Muscle of leg (tissue), 11 donors: ENCODE data around the gene PCDH1. TPM values are rescaled to one million over a fixed set of nuclear protein-coding genes. Genes with fewer than 3 reads are reported as not detected.
A peak's percentile ranks its signal among the peaks of the same experiment; 100 is the strongest.

Experiments used
- DNase-seq: peaks from one replicate; pipeline ENCODE4 v3.0.0; 2013
- H3K27ac ChIP-seq: one replicate; pipeline ENCODE4 v1.5.1; 2013; ENCODE audit warnings: mild to moderate bottlenecking, low read length, control low read depth
- H3K27me3 ChIP-seq: one replicate; pipeline ENCODE4 v1.6.1; 2013; ENCODE audit warnings: low read length; ENCODE audit not compliant: control insufficient read depth, insufficient read depth
- H3K36me3 ChIP-seq: one replicate; pipeline ENCODE4 v1.6.1; 2013; ENCODE audit warnings: low read length; ENCODE audit not compliant: control insufficient read depth, insufficient read depth
- H3K4me1 ChIP-seq: one replicate; pipeline ENCODE4 v1.6.1; 2013; ENCODE audit warnings: low read length; ENCODE audit not compliant: control insufficient read depth, insufficient read depth
- H3K4me3 ChIP-seq: one replicate; pipeline ENCODE4 v1.5.1; 2013; ENCODE audit warnings: low read length, control low read depth
- H3K9me3 ChIP-seq: replicated peaks from 2 replicates; pipeline ENCODE4 v1.6.1; 2013; ENCODE audit warnings: low read depth, low read length; ENCODE audit not compliant: control insufficient read depth
- WGBS: methylation state at CpG from one replicate; pipeline ENCODE4 v1.1.5; 2013; ENCODE audit warnings: missing lambda C conversion rate; ENCODE audit not compliant: insufficient coverage; 5-methylcytosine and 5-hydroxymethylcytosine counted together
- polyA plus RNA-seq, 8 donors: library from polyadenylated mRNA; unstranded; fragments of 120-200 nt; gene quantifications; one replicate each; pipeline versions ENCODE4 v1.2.1 to v1.2.3, GENCODE V29; 2013; ENCODE audit warnings: inconsistent platforms in 1 of 8, low replicate concordance in 1 of 8; ENCODE audit not compliant: insufficient read length in 8 of 8, insufficient read depth in 1 of 8
- total RNA-seq: library from RNA; stranded (reverse); fragments of 120-200 nt; gene quantifications from one replicate; pipeline ENCODE4 v1.2.4, GENCODE V29; 2013

Gene PCDH1
- total and polyA plus RNA-seq, 9 donors, result 13.9 to 24.7 (median 18.1) TPM

DNA sequence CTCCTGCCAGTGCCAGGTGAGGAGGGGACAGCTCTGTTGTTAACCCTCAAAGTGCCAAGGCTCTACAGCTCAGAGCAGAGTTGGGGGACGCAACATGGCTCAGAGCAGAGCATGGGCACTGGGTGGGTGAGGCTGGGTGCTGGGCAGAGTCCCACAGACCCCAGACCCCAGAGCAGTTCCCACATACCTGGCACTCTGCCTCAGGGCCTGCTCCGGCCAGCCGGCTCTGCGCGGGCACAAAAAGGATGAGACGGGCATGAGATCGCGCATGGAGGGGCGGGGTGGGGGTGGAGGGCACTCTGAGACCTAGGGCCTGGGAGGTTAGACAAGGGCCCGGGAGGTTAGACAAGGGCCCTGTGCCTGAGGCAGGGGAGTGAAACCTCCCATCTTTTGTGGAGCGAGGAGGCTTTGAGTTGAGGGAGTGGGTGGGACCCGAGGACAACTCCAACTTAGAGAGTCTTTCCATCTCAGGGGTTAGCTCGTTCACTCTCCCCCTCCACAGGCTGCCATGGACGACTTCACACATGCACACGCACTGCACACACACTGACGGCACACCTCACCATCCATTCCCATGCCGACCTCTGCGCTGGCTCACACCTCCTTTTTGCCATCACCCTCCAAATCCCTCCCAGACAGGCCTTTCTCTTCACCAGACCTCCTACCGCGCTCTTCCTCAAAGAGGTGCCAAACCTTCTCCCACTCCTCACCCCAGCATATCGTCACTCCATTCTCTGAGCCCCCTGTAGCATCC, 22.0 kb downstream of the PCDH1 start:
- peaks cover 5% of the 10 kb centered on the region for H3K4me1 ChIP-seq
- H3K9me3 ChIP-seq, result no peaks in the 10 kb centered on the region
- no peaks in the 10 kb centered on the region for H3K36me3 ChIP-seq
- peaks cover 7% of the 10 kb centered on the region for H3K27me3 ChIP-seq
- WGBS, result 82% methylated on average over 17 of the region's 21 CpGs
- H3K27ac ChIP-seq, result no peak overlapping the region
- no peak for DNase-seq
- H3K4me3 ChIP-seq, result no peak overlapping the region

- H3K4me3 ChIP-seq, result no peak overlapping the region
- no peak overlapping the region for H3K27ac ChIP-seq
- H3K4me1 ChIP-seq, result peaks cover 9% of the 10 kb centered on the region
- 30% methylated on average over 5 of the region's 8 CpGs for WGBS
- no peaks in the 10 kb centered on the region for H3K36me3 ChIP-seq
- H3K9me3 ChIP-seq, result no peaks in the 10 kb centered on the region
- DNase-seq, result peak; percentile 47
- H3K27me3 ChIP-seq, result peaks cover 10% of the 10 kb centered on the region
These were observed 22.8 kb downstream of the PCDH1 start for GRCh38 chr5:141855265-141856036.

GRCh38 chr5:141853895-141854626, 24.1 kb downstream of the PCDH1 start:
- no peak for DNase-seq
- Histone ChIP-seq H3K27ac (no peak overlapping the region), H3K36me3 (no peaks in the 10 kb centered on the region), H3K9me3 (no peaks in the 10 kb centered on the region), H3K27me3 (peaks cover 14% of the 10 kb centered on the region), H3K4me3 (no peak overlapping the region), H3K4me1 (peaks cover 16% of the 10 kb centered on the region)
- WGBS, result 64% methylated on average over 26 of the region's 33 CpGs

GRCh38 chr5:141852448-141852847, 25.8 kb downstream of the PCDH1 start:
- Histone ChIP-seq H3K4me1 (peaks cover 24% of the 10 kb centered on the region), H3K27ac (no peak overlapping the region)

GRCh38 chr5:141851195-141851874, 26.9 kb downstream of the PCDH1 start:
- peaks cover 25% of the 10 kb centered on the region for H3K4me1 ChIP-seq
- WGBS, result 76% methylated on average over 6 of the region's 10 CpGs
- H3K27ac ChIP-seq, result peak overlapping the region; percentile 16

More at GRCh38 chr5:141852448-141852847, 25.8 kb downstream of the PCDH1 start:
- WGBS, result 50% methylated on average over 1 of the region's 3 CpGs
- no peaks in the 10 kb centered on the region for H3K9me3 ChIP-seq
- no peaks in the 10 kb centered on the region for H3K36me3 ChIP-seq
- DNase-seq, result no peak
- H3K27me3 ChIP-seq, result peaks cover 18% of the 10 kb centered on the region
- no peak overlapping the region for H3K4me3 ChIP-seq

GRCh38 chr5:141850786-141851185, 27.4 kb downstream of the PCDH1 start:
- H3K27ac ChIP-seq, result peak overlapping the region; percentile 16
- DNase-seq, result peak; percentile 23
- no peak overlapping the region for H3K4me3 ChIP-seq
- no CpG with 5 or more reads among the region's 10 CpGs for WGBS
- H3K4me1 ChIP-seq, result peaks cover 28% of the 10 kb centered on the region
- no peaks in the 10 kb centered on the region for H3K9me3 ChIP-seq
- H3K27me3 ChIP-seq, result peaks cover 16% of the 10 kb centered on the region
- H3K36me3 ChIP-seq, result no peaks in the 10 kb centered on the region

More at GRCh38 chr5:141851195-141851874, 26.9 kb downstream of the PCDH1 start:
- Histone ChIP-seq H3K4me3 (no peak overlapping the region), H3K36me3 (no peaks in the 10 kb centered on the region), H3K27me3 (peaks cover 16% of the 10 kb centered on the region), H3K9me3 (no peaks in the 10 kb centered on the region)
- DNase-seq, result no peak

GRCh38 chr5:141850244-141850768, 27.9 kb downstream of the PCDH1 start:
- no peaks in the 10 kb centered on the region for H3K9me3 ChIP-seq
- H3K27ac ChIP-seq, result peak overlapping the region; percentile 83
- peak overlapping the region; percentile 49 for H3K4me3 ChIP-seq
- no peaks in the 10 kb centered on the region for H3K36me3 ChIP-seq
- WGBS, result 0% methylated on average over 11 of the region's 36 CpGs
- H3K4me1 ChIP-seq, result peaks cover 26% of the 10 kb centered on the region
- H3K27me3 ChIP-seq, result peaks cover 18% of the 10 kb centered on the region
- peak; percentile 62 for DNase-seq

DNA sequence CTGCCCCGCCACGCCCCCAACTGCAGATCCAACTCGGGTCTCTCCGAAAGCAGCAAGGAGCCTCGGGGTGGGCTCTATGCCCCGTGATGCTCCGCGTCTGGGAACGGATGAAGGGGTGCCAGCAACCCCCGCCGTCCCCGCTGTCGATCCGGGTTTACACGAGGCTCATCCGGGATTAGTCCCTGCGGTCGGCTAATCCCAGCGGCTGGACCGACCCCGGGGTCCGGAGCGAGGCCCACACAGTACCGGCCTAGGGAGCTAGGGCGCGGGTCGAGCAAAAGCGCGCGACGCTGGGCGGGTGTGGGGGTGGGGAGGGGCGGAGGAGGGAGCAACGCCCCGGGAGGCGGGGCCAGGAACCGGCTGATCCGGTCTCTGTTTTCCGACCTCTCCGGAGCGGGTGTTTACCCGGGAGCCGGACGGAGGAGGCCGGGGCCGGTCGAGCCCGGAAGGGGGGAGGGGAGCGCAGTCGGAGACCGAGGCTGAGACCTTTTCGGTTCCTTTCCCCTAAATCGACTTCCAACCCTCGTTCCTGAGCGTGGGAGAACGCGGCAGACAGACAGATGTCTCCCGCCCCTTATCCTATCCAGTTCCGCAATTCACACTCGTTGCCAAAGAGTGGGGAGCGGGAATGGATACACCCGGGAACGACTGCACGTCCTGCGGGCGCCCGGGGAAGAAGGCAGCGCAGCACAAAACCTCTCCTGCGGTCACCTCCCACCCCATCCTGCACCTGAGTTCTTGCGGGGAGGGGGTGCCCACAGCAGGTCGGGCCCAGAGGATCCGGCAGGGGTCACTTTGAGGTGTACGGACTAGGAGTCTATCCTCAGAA, 28.6 kb downstream of the PCDH1 start:
- DNase-seq, result peak; percentile 90
- Histone ChIP-seq H3K4me1 (peaks cover 26% of the 10 kb centered on the region), H3K27me3 (peaks cover 23% of the 10 kb centered on the region), H3K27ac (peak overlapping the region; percentile 83), H3K9me3 (no peaks in the 10 kb centered on the region), H3K4me3 (peak overlapping the region; percentile 49), H3K36me3 (no peaks in the 10 kb centered on the region)
- under 1% methylated on average over 51 of the region's 73 CpGs for WGBS
